ENCODE results near the gene LSM12.
"Not testable (repeated sequence)": the region's sequence is repeated elsewhere in the genome, so short reads cannot be mapped to it uniquely, and the experiment has no call there.

The LSM12 gene

GRCh38 chr17:44076716-44077594, 10.5 kb upstream of the LSM12 start:
- DNase-seq (ENCODE audit: low read depth), result no peak

- no peak for DNase-seq (ENCODE audit: low read depth)
These were observed 9.3 kb upstream of the LSM12 start for GRCh38 chr17:44075598-44076293.

DNA sequence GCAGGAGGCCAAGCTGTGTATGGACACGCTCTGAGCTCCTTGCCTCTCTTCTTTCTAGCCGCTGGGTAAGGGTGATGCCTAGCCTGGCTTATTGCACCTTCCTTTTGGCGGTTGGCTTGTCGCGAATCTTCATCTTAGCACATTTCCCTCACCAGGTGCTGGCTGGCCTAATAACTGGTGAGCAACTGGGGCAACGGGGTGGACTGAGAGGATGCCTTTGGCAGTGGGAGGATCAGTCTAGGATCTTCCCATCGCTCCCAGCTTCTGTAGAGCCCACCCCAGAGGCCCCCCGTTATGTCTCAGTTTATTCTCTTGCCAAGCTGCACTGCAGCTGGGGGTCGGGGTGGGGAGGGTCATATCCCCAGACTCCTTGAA, 8.4 kb upstream of the LSM12 start:
- no peak for DNase-seq (ENCODE audit: low read depth)

DNA sequence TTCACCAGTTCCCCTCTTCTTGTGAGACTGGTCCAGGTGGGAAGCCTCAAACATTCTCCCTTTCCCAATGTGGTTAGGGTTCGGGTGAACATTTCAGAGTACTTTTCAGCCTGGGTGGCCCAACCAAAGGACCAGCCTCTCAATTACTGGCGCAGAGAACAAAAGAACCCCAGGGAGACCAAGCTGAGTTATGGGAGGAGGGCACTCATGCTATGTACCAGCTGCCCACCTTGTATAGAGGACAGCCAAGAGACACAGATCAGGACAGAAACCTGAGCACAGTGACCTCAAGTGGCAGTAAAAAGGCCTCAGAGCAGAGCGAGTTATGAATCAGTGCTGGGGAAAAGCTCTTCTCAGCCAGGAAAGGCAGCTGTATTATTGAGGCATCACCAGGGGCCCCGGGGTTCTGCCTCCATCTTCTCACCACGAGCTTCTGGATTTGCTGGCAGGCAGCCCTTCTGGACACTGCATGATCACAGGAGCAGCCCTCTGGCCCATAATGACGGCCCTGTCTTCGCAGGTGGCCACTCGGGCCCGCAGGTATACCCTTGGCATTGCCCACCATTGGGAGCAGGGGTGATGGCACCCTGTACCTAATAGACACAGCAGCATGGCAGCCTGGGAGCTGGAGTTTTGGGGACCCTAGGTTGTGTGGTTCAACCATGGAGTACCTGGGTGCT, 7.9 kb upstream of the LSM12 start:
- DNase-seq (ENCODE audit: low read depth), result no peak

GRCh38 chr17:44071772-44072171, 5.3 kb upstream of the LSM12 start:
- DNase-seq (ENCODE audit: low read depth), result no peak

GRCh38 chr17:44071198-44071520, 4.7 kb upstream of the LSM12 start:
- no peak for DNase-seq (ENCODE audit: low read depth)

- DNase-seq (ENCODE audit: low read depth), result peak; percentile 64
These were observed 4.2 kb upstream of the LSM12 start, which contains the start of gene G6PC3 for GRCh38 chr17:44070455-44071197. Gene G6PC3, plus strand, starts transcription at chr17:44070735. Its CDS starts 231 bp downstream, at chr17:44070966.

GRCh38 chr17:44069974-44070454, 3.5 kb upstream of the LSM12 start:
- no peak for DNase-seq (ENCODE audit: low read depth)

- no peak for DNase-seq (ENCODE audit: low read depth)
These were observed 1.1 kb upstream of the LSM12 start for GRCh38 chr17:44067545-44067940.

GRCh38 chr17:44065668-44066203, 735 bp downstream of the LSM12 start:
- no peak for DNase-seq (ENCODE audit: low read depth)

DNA sequence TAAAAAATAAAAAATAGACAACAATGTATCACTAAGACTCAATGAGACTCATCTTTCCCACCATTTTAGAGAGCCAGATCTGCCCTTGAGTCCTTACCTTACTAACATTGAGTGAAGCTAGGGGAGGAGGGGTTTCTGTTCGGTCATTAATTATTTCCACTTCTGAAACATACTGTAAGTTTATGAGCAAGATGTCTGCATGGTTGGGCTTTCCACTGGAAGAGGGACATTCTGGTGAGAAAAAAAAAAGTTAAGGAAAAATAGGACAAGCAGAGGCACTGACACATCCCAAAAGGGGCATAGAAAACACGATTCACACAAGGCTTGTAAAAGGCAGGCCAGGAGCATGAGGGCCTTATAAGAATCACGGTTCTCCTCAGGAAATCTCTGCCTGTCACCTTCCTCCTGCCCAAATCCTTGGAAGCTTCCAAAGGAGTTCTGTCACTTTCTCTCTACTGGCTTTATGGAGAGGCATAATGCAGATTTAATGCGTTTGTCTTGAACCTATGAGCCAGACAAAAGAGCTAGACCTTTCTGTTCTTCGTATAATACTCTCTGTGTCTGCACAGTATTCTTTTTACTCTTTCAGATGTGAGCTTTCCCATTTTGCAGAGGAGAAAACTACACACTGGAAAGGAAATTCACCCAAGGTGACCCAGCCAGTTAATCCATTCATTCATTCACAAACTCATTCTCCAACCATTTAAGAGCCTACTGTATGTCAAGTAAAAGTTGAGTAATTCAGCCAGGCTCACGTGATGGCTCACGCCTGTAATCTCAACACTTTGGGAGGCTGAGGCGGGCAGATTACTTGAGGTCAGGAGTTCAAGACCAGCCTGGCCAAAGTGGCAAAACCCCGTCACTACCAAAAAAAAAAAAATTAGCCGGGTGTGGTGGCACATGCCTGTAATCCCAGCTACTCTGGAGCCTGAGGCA, 2.5 kb downstream of the LSM12 start:
- DNase-seq (ENCODE audit: low read depth), result no peak

DNA sequence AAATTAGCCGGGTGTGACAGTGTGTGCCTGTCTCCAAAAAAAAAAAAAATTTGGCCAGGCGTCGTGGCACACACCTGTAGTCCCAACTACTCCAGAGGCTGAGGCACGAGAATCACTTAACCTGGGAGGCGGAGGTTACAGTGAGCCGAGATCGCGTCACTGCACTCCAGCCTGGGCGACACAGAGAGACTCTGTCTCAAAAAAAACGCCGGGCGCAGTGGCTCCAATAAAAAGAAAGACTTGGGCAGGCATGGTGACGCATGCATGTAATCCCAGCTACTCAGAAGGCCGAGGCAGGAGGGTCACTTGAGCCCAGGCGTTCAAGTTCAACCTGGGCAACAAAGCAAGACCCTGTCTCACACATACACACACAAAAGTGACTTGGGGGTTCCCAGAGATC, 3.6 kb downstream of the LSM12 start:
- DNase-seq (ENCODE audit: low read depth), result no peak

DNA sequence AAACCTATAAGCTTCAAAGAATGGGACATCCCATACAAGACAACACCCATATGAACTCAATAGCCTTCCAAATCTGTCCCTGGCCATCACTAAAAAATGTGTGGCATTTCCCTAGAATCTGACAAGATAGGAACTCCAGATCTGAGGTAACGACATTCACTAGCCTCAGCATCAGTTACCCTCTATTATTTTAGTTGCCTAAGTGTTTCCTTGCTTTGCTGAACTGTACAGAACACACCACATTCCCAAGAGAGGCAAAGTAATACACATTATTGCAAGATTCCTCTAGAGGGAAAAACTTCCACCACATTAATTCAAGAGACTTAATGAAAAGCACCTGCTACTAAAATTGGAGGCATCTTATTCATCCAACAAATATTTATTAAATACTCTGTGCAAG, 5.0 kb downstream of the LSM12 start:
- no peak for DNase-seq (ENCODE audit: low read depth)

GRCh38 chr17:44059101-44059892, 7.2 kb downstream of the LSM12 start:
- no peak for DNase-seq (ENCODE audit: low read depth)

GRCh38 chr17:44053125-44053872, 13.2 kb downstream of the LSM12 start:
- no peak for DNase-seq (ENCODE audit: low read depth)

- no peak for DNase-seq (ENCODE audit: low read depth)
These were observed 17.0 kb downstream of the LSM12 start for GRCh38 chr17:44049294-44050060.

GRCh38 chr17:44046893-44047292, 19.6 kb downstream of the LSM12 start:
- not testable (repeated sequence) for DNase-seq (ENCODE audit: low read depth)

DNA sequence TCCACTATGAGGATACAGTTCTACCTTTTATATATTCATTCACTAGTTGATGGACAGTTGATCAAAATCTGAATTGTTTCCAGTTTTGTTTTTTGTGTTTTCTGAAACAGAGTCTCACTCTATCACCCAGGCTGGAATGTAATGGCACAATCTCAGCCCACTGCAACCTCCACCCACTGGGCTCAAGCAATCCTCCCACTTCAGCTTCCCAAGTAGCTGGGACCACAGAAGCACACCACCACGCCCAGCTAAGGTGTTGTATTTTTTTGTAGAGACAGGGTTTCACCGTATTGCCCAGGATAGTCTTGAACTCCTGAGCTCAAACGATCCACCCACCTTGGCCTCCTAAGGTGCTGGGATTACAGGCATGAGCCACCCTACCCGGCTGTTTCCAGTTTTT, 21.0 kb downstream of the LSM12 start:
- no peak for DNase-seq (ENCODE audit: low read depth)

All from HS-27A (cell line).